ENCODE measurements around the gene GBP3. TPM values are rescaled to one million over a fixed set of nuclear protein-coding genes. Genes with fewer than 3 reads are reported as not detected.

Gene GBP3
- total and polyA plus RNA-seq, 8 donors, result 3.6 to 57.7 (median 17.1) TPM

- H3K27me3 ChIP-seq, result no peaks in the 10 kb centered on the region
- DNase-seq, result peak in 1 of 2 donors; percentile 53
- no peak overlapping the region for H3K4me3 ChIP-seq
- H3K27ac ChIP-seq, result no peak overlapping the region
- TF ChIP-seq EP300 (IDR thresholded peaks at IDR 0.05) (no peak), POLR2A (IDR thresholded peaks at IDR 0.05) (no peak), CTCF (IDR thresholded peaks at IDR 0.05) (peak in 5 of 7 experiments; percentile 19 to 64 (median 53)), POLR2AphosphoS5 (IDR thresholded peaks at IDR 0.05) (no peak)
- no peaks in the 10 kb centered on the region for H3K9me3 ChIP-seq
- peaks cover 0 to 17% (median 13%) of the 10 kb centered on the region in 4 donors for H3K36me3 ChIP-seq
- WGBS, 5 donors, result 20 to 49% (median 26%) methylated on average over 2 of the region's 2 CpGs
- intact Hi-C loops (cut with DNase I; ENCODE audit: low total_unique reads), result loop anchor here (10.0 kb wide), 1 partner anchor 481 kb away; no protein-coding TSS in a partner anchor
- H3K4me1 ChIP-seq, result peaks cover 0 to 27% (median 8%) of the 10 kb centered on the region in 4 donors
These were observed 49.0 kb downstream of the GBP3 start for GRCh38 chr1:88973520-88974137.

DNA sequence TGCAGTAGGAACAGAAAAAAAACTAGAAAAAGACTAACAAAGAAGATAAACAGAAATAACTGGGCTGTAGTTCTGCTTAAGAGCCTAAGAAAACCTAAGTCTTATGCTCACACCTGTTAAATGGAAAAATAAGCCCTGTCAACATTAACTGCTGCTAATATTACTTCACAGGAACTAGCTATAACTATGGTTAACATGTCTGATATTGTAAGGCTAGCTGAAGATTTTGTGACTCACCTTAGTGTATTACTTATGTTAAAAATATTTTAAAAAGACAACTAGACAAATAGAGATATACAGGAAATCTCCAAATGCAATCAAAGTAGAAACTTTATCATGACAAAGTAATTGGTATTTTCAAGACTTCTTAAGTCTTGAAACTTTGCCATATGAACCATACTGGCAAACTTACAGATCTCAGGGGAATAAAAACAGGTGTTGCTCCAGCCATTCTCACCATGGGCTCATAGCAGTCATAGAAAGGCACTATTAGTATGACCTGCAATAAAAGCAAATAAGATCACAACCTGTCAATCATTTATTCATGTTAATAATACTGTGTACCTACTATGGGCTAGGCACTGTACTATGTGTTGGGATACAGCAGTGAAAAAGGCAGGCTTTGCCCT lies 60.9 kb downstream of the GBP3 start:
- Histone ChIP-seq H3K27ac (no peak overlapping the region), H3K9me3 (no peaks in the 10 kb centered on the region), H3K4me3 (no peak overlapping the region), H3K27me3 (no peaks in the 10 kb centered on the region), H3K4me1 (no peaks in the 10 kb centered on the region), H3K36me3 (peaks cover 37 to 100% (median 92%) of the 10 kb centered on the region in 4 donors)
- TF ChIP-seq CTCF (IDR thresholded peaks at IDR 0.05) (no peak), POLR2AphosphoS5 (IDR thresholded peaks at IDR 0.05) (no peak), POLR2A (IDR thresholded peaks at IDR 0.05) (no peak), EP300 (IDR thresholded peaks at IDR 0.05) (no peak)
- intact Hi-C loops (cut with DNase I; ENCODE audit: low total_unique reads), result no loop called here
- no peak for DNase-seq

GRCh38 chr1:88961081-88961480 lies 61.6 kb downstream of the GBP3 start:
- peaks cover 37 to 100% (median 92%) of the 10 kb centered on the region in 4 donors for H3K36me3 ChIP-seq

More at GRCh38 chr1:88961081-88961480, 61.6 kb downstream of the GBP3 start:
- no peak overlapping the region for H3K27ac ChIP-seq
- H3K4me3 ChIP-seq, result no peak overlapping the region
- no peak for DNase-seq
- TF ChIP-seq EP300 (IDR thresholded peaks at IDR 0.05) (no peak), POLR2A (IDR thresholded peaks at IDR 0.05) (no peak), POLR2AphosphoS5 (IDR thresholded peaks at IDR 0.05) (no peak), CTCF (IDR thresholded peaks at IDR 0.05) (no peak)
- H3K4me1 ChIP-seq, result no peaks in the 10 kb centered on the region
- intact Hi-C loops (cut with DNase I; ENCODE audit: low total_unique reads), result no loop called here
- 32 to 93% (median 41%) methylated on average over 1 of the region's 1 CpG for whole genome bisulfite sequencing, 5 donors
- no peaks in the 10 kb centered on the region for H3K27me3 ChIP-seq
- H3K9me3 ChIP-seq, result no peaks in the 10 kb centered on the region

Small RNA genes lying within 50 kb of the gene (small RNA-seq; reads per million reads assigned to genes)
- 0 reads per million in 4 donors for gene RF00019

Other genes with a start within 250 kb of the GBP3 start
- gene GTF2B, start 131.3 kb downstream of the GBP3 start, total RNA-seq, result 10 to 100 TPM; 30.4 to 67.7 (median 33.6) TPM
- 10 to 100 TPM; 21.8 to 40.9 (median 26.1) TPM for gene GTF2B, start 131.3 kb downstream of the GBP3 start, polyA plus RNA-seq
- 100 to 1,000 TPM in 1 of 5 donors, 10 to 100 TPM in 3, 1 to 10 TPM in 1; 7.2 to 112 (median 40.4) TPM for gene KYAT3, start 30.2 kb downstream of the GBP3 start, total RNA-seq
- gene KYAT3, start 30.2 kb downstream of the GBP3 start, polyA plus RNA-seq, result 10 to 100 TPM; 20.3 to 32.1 (median 24.3) TPM
- gene RBMXL1, start 30.2 kb downstream of the GBP3 start, total RNA-seq, result 10 to 100 TPM in 4 of 5 donors, 1 to 10 TPM in 1; 8.1 to 28.6 (median 23.1) TPM
- 1 to 10 TPM; 4.3 to 6.9 (median 4.6) TPM for gene RBMXL1, start 30.2 kb downstream of the GBP3 start, polyA plus RNA-seq
- 10 to 100 TPM in 4 of 5 donors, 1 to 10 TPM in 1; 7.6 to 43.5 (median 25.1) TPM for gene GBP1, start 42.3 kb upstream of the GBP3 start, total RNA-seq
- 10 to 100 TPM in 2 of 3 donors, 1 to 10 TPM in 1; 5.9 to 27.5 (median 15.4) TPM for gene GBP1, start 42.3 kb upstream of the GBP3 start, polyA plus RNA-seq
- 10 to 100 TPM; 21.0 to 74.2 (median 60.3) TPM for gene GBP2, start 103.2 kb upstream of the GBP3 start, total RNA-seq
- gene GBP2, start 103.2 kb upstream of the GBP3 start, polyA plus RNA-seq, result 100 to 1,000 TPM in 1 of 3 donors, 10 to 100 TPM in 2; 37.9 to 119 (median 66.0) TPM
- not detected for gene GBP7, start 153.1 kb upstream of the GBP3 start, total RNA-seq
- not detected for gene GBP7, start 153.1 kb upstream of the GBP3 start, polyA plus RNA-seq
- 10 to 100 TPM in 1 of 5 donors, 1 to 10 TPM in 4; 1.8 to 10.5 (median 7.2) TPM for gene GBP4, start 176.1 kb upstream of the GBP3 start, total RNA-seq
- 10 to 100 TPM in 2 of 3 donors, 1 to 10 TPM in 1; 4.7 to 17.1 (median 13.3) TPM for gene GBP4, start 176.1 kb upstream of the GBP3 start, polyA plus RNA-seq
- gene GBP5, start 250.0 kb upstream of the GBP3 start, total RNA-seq, result 10 to 100 TPM in 2 of 5 donors, 1 to 10 TPM in 1, not detected in 2; 1.3 to 28.6 (median 13.5) TPM
- gene GBP5, start 250.0 kb upstream of the GBP3 start, polyA plus RNA-seq, result 1 to 10 TPM in 2 of 3 donors, under 1 TPM in 1; 0.75 to 3.7 (median 1.1) TPM

Data from stomach (tissue), 9 donors.